ENCODE measurements around the gene TXLNB.

DNA sequence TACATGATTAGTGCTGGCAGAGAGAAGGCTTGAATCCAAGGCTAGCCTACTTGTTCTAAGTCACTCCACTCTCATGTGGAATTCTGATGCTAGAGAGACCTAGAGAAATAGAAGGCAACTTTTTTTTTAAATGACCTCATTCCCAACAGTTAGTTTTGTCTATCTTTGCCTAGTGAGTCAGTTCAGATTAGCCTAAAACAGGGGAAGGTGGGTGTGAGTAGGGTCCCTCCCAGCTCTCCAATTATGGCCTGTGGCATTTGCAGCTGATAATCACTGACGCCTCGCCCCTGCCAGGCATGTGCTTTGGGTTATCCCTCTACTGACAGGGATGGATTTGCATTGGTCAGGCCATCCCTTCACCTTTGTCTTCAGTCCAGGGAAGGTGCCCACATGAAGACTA is 13.6 kb downstream of the TXLNB start:
- TF ChIP-seq, protein P1, sequence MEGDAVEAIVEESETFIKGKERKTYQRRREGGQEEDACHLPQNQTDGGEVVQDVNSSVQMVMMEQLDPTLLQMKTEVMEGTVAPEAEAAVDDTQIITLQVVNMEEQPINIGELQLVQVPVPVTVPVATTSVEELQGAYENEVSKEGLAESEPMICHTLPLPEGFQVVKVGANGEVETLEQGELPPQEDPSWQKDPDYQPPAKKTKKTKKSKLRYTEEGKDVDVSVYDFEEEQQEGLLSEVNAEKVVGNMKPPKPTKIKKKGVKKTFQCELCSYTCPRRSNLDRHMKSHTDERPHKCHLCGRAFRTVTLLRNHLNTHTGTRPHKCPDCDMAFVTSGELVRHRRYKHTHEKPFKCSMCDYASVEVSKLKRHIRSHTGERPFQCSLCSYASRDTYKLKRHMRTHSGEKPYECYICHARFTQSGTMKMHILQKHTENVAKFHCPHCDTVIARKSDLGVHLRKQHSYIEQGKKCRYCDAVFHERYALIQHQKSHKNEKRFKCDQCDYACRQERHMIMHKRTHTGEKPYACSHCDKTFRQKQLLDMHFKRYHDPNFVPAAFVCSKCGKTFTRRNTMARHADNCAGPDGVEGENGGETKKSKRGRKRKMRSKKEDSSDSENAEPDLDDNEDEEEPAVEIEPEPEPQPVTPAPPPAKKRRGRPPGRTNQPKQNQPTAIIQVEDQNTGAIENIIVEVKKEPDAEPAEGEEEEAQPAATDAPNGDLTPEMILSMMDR (IDR thresholded peaks at IDR 0.05) = no peak
- no peak for TF ChIP-seq EZH2 (IDR thresholded peaks at IDR 0.05; ENCODE audit: borderline replicate concordance, insufficient read depth, low read depth, low read length, poor library complexity, severe bottlenecking)

Data from B cell (primary cell).